HepG2 (cell line): Measurements from ENCODE around the gene OBI1. TPM values are rescaled to one million over a fixed set of nuclear protein-coding genes. Genes with fewer than 3 reads are reported as not detected.

Experiments used
- ATAC-seq: fragments of 200-7000 bp; cut with Tn5 transposase; 3 replicates; pipeline ENCODE4 v1.9.1; 2020; ENCODE audit warnings: mild to moderate bottlenecking, moderate library complexity
- BruUV-seq: library from RNA; stranded (reverse); fragments of 400-500 nt; replicated peaks from 2 replicates; lab custom pipeline; 2021; lab: Mats Ljungman, UMichigan
- CTCF ChIA-PET: fragments of 300-600 bp; formaldehyde crosslinking; extraction: SDS; loops from one replicate; lab custom pipeline; 2021; ENCODE audit warnings: low total read pairs, inconsistent platforms, low intra/inter-chr PET ratio; lab: Yijun Ruan, JAX
- POLR2A ChIA-PET: fragments of 350-600 bp; sonication (Branson Sonifier 250); formaldehyde crosslinking; loops from one replicate; lab custom pipeline; 2020; ENCODE audit warnings: antibody characterized with exemption, inconsistent platforms; lab: Yijun Ruan, JAX
- DNase-seq: peaks from one replicate; pipeline ENCODE4 v3.0.0-alpha.2; 2015; ENCODE audit warnings: low spot score
- FAIRE-seq: peaks from 3 replicates; lab custom pipeline; 2011; peaks lifted over from hg19 to GRCh38; lab: Jason Lieb, UNC
- H2AFZ ChIP-seq: one replicate; pipeline ENCODE4 v1.6.1; 2011; ENCODE audit warnings: low read length, inconsistent platforms
- H3K27ac ChIP-seq: fragments of 300-600 bp; 3 replicates; pipeline ENCODE4 v1.8.0; 2011; ENCODE audit warnings: mixed run types, mild to moderate bottlenecking, mixed read lengths, low read length, inconsistent platforms; ENCODE audit not compliant: insufficient read depth; ENCODE audit errors: extremely low read length
- H3K27me3 ChIP-seq, 2 experiments: fragments of 200-600 bp in 1 of 2; 2 replicates in 1 of 2; 3 replicates in 1 of 2; pipeline versions ENCODE4 v1.6.0 to v1.8.0; 2011; ENCODE audit warnings: low read length in 2 of 2, mild to moderate bottlenecking in 2 of 2, moderate library complexity in 2 of 2, inconsistent platforms in 1 of 2; ENCODE audit not compliant: insufficient read depth in 2 of 2, control insufficient read depth in 1 of 2
- H3K36me3 ChIP-seq, 2 experiments: fragments of 200-600 bp in 1 of 2; replicated peaks in 1 of 2; 2 replicates in 1 of 2; 3 replicates in 1 of 2; pipeline versions ENCODE4 v1.5.1 to v1.8.0; 2011; ENCODE audit warnings: low read length in 2 of 2, inconsistent platforms in 1 of 2; ENCODE audit not compliant: insufficient read depth in 2 of 2, control insufficient read depth in 1 of 2
- H3K4me1 ChIP-seq: 2 replicates; pipeline ENCODE4 v1.5.1; 2012; ENCODE audit warnings: low read length, inconsistent platforms; ENCODE audit not compliant: insufficient read depth
- H3K4me2 ChIP-seq: 2 replicates; pipeline ENCODE4 v1.6.0; 2011; ENCODE audit warnings: low read depth, low read length, inconsistent platforms
- H3K4me3 ChIP-seq, 3 experiments: fragments of 200-600 bp in 1 of 3; sonication (generic), shearing (Covaris generic) in 1 of 3; replicated peaks in 1 of 3; 2 replicates each; pipeline ENCODE4 v1.5.1; 2011 to 2016; ENCODE audit warnings: low read length in 3 of 3, inconsistent platforms in 2 of 3, low read depth in 2 of 3, mild to moderate bottlenecking in 2 of 3, control low read depth in 1 of 3, mixed read lengths in 1 of 3; ENCODE audit not compliant: insufficient read depth in 1 of 3
- H3K79me2 ChIP-seq: one replicate; pipeline ENCODE4 v1.6.1; 2011; ENCODE audit warnings: low read length, inconsistent platforms; ENCODE audit not compliant: insufficient read depth
- H3K9ac ChIP-seq: 2 replicates; pipeline ENCODE4 v1.6.0; 2011; ENCODE audit warnings: mild to moderate bottlenecking, low read depth, low read length, inconsistent platforms; ENCODE audit not compliant: insufficient read depth
- H3K9me3 ChIP-seq: 2 replicates; pipeline ENCODE4 v1.5.1; 2012; ENCODE audit warnings: mild to moderate bottlenecking, low read length
- H4K20me1 ChIP-seq: 2 replicates; pipeline ENCODE4 v1.6.0; 2011; ENCODE audit warnings: inconsistent platforms, mild to moderate bottlenecking, low read length, moderate library complexity; ENCODE audit not compliant: insufficient read depth
- FOXP4 ChIP-seq: sonication (generic); formaldehyde crosslinking; IDR thresholded peaks from 2 replicates; pipeline ENCODE4 v1.4.0; 2020; ENCODE audit warnings: missing genetic modification reagents
- HBP1 ChIP-seq: IDR thresholded peaks from 2 replicates; pipeline ENCODE4 v1.6.1; 2016; ENCODE audit warnings: low read depth, control low read depth
- RCOR2 ChIP-seq: IDR thresholded peaks from 2 replicates; pipeline ENCODE4 v1.6.1; 2016; ENCODE audit warnings: missing biosample characterization, missing genetic modification reagents
- XRCC5 ChIP-seq: fragments of 200-400 bp; formaldehyde crosslinking; optimal IDR thresholded peaks from 2 replicates; pipeline ENCODE3; 2017; ENCODE audit warnings: mild to moderate bottlenecking, low read length
- ZBTB26 ChIP-seq: IDR thresholded peaks from 2 replicates; pipeline ENCODE4 v1.6.1; 2016; ENCODE audit warnings: missing compliant biosample characterization, missing genetic modification reagents, borderline replicate concordance
- ZNF280D ChIP-seq: sonication (generic); formaldehyde crosslinking; IDR thresholded peaks from 2 replicates; pipeline ENCODE4 v1.5.1; 2020; ENCODE audit warnings: mild to moderate bottlenecking, missing genetic modification reagents
- ZNF496 ChIP-seq: sonication (generic); formaldehyde crosslinking; IDR thresholded peaks from 2 replicates; pipeline ENCODE4 v1.8.1; 2023; ENCODE audit warnings: mild to moderate bottlenecking, moderate library complexity, missing genetic modification reagents; ENCODE audit not compliant: insufficient replicate concordance
- ZNF501 ChIP-seq: sonication (generic); formaldehyde crosslinking; IDR thresholded peaks from 2 replicates; pipeline ENCODE4 v1.5.1; 2020; ENCODE audit warnings: mild to moderate bottlenecking, moderate library complexity, missing genetic modification reagents
- ZNF614 ChIP-seq: IDR thresholded peaks from 2 replicates; pipeline ENCODE4 v1.6.1; 2018; ENCODE audit warnings: missing biosample characterization, missing genetic modification reagents, inconsistent platforms, borderline replicate concordance
- WGBS: methylation state at CpG from one replicate; pipeline ENCODE4 v1.1.6; 2017; ENCODE audit warnings: low lambda C conversion rate; 5-methylcytosine and 5-hydroxymethylcytosine counted together
- in situ Hi-C: cut with HindIII; loops from 2 replicates; pipeline ENCODE4 v1.10.0; 2017; ENCODE audit warnings: low pct_unique_long_range_greater_than_20kb; ENCODE audit not compliant: extremely low pct_ligation_motif_present
- intact Hi-C: fragments of 100-400 bp; cut with micrococcal nuclease; formaldehyde crosslinking; loops from one replicate; pipeline ENCODE4 v1.10.0; 2022; ENCODE audit not compliant: unreplicated experiment
- polyA plus RNA-seq, 8 experiments: library from polyadenylated mRNA; depleted of rRNA in 3 of 8; stranded (reverse) in 7 of 8; unstranded in 1 of 8; fragments of >200 nt; fragmentation: Illumina TruSeq in 4 of 8; extraction: Trizol in 4 of 8; gene quantifications; 2 replicates each; pipeline versions ENCODE4 v1.2.1 to v1.2.3, GENCODE V29; 2011 to 2016; ENCODE audit warnings: low read depth in 4 of 8, missing spikeins in 1 of 8, mixed read lengths in 1 of 8; ENCODE audit not compliant: insufficient read depth in 1 of 8
- total RNA-seq, 5 experiments: library from RNA; depleted of rRNA; stranded (reverse); fragments of >200 nt; fragmentation: Illumina TruSeq; extraction: Trizol; gene quantifications; 2 replicates each; pipeline ENCODE4 v1.2.3, GENCODE V29; 2016; ENCODE audit warnings: low read depth in 1 of 5

The OBI1 gene
- total and polyA plus RNA-seq, 2 of the 13 experiments (the other 11 are each of a cell fraction or from before 2014, with no cell fraction given), result 7.8 to 23.5 TPM

GRCh38 chr13:78599645-78600279 is 59.2 kb downstream of the OBI1 start:
- intact Hi-C loops (no loop called here), in situ Hi-C loops (no loop called here)
- 29% methylated on average over 6 of the region's 6 CpGs for WGBS
- BruUV-seq, result no TSS peak
- H3K36me3 ChIP-seq, result no peaks in the 10 kb centered on the region
- DNase-seq (no peak), ATAC-seq (no peak)
- no peak overlapping the region for H3K27ac ChIP-seq
- no peaks in the 10 kb centered on the region for H4K20me1 ChIP-seq
- POLR2A ChIA-PET, result no interaction called here
- TF ChIP-seq FOXP4 (CRISPR knock-in tag), result no peak
- TF ChIP-seq ZBTB26 (CRISPR knock-in tag), result no peak
- TF ChIP-seq ZNF501, result no peak
- no peak for TF ChIP-seq HBP1 (CRISPR knock-in tag)
- TF ChIP-seq ZNF496, result no peak
- TF ChIP-seq XRCC5, result no peak
- no peak for TF ChIP-seq ZNF614 (CRISPR knock-in tag)
- TF ChIP-seq RCOR2 (CRISPR knock-in tag), result no peak
- TF ChIP-seq ZNF280D (CRISPR knock-in tag), result no peak
- TF ChIP-seq, all 625 proteins: peak for 0
- Histone ChIP-seq H3K4me3 (no peak overlapping the region), H3K4me1 (peaks cover 28% of the 10 kb centered on the region), H2AFZ (no peak overlapping the region), H3K9ac (no peak overlapping the region), H3K4me2 (no peak overlapping the region), H3K9me3 (no peaks in the 10 kb centered on the region), H3K79me2 (no peaks in the 10 kb centered on the region), H3K27me3 (peaks cover 0 to 45% of the 10 kb centered on the region in 2 experiments; a peak in 3 of 5 replicates)
- CTCF ChIA-PET, result no interaction called here
- no peak for FAIRE-seq
